HG03139 (cell line): ENCODE results near the gene TK1.
"Not testable (repeated sequence)": the region's sequence is repeated elsewhere in the genome, so short reads cannot be mapped to it uniquely, and the experiment has no call there.

Experiments used
- ATAC-seq: cut with Tn5 transposase; IDR thresholded peaks from one replicate; pipeline ENCODE4 v1.9.1; 2021; ENCODE audit not compliant: unreplicated experiment

TK1 gene

GRCh38 chr17:78180083-78180482, 6.8 kb downstream of the TK1 start:
- ATAC-seq, result no peak

- ATAC-seq, result no peak
These were observed 7.5 kb downstream of the TK1 start for GRCh38 chr17:78179372-78179771.

DNA sequence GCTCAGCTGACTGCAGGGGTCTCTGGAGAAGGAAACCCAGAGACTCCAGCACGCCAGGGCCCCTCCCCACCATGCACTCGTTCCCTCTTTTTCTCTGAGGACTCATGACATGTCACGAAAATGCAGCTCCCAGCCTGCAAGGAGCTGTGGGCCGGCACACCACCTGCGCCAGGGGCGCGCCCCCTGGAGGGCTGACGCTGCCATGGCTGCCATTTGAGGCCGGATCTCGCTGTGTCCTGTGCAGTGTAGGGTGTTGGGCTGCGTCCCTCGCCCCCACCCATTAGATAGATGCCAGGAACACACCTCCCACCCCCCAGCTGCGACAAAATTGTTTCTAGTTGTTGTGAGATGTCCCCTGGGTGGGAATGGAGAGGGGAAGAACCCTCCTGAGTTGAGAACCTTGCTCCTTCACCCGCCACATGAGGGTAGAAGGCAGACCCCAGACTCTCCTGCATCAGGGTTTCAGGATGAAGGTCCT, 10.3 kb downstream of the TK1 start:
- no peak for ATAC-seq

GRCh38 chr17:78175643-78175981, 11.2 kb downstream of the TK1 start:
- no peak for ATAC-seq

DNA sequence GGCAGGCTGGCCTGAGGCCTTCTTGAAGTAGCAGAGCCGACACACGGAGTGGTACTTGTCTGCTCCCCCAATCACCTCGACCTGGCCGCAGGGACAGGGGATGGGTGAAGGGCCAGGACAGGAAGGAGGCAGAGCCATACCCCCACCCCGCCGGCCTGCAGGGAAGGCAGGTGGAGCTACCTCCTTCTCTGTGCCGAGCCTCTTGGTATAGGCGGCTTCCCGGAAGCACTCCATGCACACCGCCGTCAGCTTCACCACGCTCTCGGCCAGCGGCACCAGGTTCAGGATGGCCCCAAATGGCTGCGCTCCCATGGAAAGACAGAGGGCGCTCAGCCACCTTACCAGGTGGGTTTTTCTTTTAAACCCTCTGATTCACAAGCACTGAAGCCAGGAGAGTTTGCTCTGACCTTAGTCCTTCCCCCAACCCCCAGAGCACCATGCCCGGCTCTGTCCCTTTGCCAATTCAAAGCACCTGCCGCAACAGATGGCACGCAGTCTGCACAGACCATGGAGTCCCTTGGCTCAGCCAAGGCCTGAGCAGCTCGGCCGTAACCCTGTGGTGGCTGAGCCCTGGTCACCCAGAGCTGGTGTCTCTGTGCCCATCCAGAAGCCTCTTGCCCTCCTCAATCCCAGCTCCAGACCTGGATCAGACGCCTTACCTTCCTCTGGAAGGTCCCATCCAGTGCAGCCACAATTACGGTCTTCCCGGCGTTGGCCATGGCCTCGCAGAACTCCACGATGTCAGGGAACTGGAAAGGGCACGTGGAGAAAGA, 11.8 kb downstream of the TK1 start:
- ATAC-seq, result no peak

GRCh38 chr17:78174346-78174869, 12.4 kb downstream of the TK1 start:
- ATAC-seq, result no peak

GRCh38 chr17:78173097-78173715, 13.6 kb downstream of the TK1 start:
- no peak for ATAC-seq

- ATAC-seq, result no peak
These were observed 14.4 kb downstream of the TK1 start for GRCh38 chr17:78172249-78173051.

GRCh38 chr17:78171591-78172248, 15.1 kb downstream of the TK1 start:
- ATAC-seq, result not testable (repeated sequence)

GRCh38 chr17:78170692-78171590, 15.9 kb downstream of the TK1 start:
- no peak for ATAC-seq

DNA sequence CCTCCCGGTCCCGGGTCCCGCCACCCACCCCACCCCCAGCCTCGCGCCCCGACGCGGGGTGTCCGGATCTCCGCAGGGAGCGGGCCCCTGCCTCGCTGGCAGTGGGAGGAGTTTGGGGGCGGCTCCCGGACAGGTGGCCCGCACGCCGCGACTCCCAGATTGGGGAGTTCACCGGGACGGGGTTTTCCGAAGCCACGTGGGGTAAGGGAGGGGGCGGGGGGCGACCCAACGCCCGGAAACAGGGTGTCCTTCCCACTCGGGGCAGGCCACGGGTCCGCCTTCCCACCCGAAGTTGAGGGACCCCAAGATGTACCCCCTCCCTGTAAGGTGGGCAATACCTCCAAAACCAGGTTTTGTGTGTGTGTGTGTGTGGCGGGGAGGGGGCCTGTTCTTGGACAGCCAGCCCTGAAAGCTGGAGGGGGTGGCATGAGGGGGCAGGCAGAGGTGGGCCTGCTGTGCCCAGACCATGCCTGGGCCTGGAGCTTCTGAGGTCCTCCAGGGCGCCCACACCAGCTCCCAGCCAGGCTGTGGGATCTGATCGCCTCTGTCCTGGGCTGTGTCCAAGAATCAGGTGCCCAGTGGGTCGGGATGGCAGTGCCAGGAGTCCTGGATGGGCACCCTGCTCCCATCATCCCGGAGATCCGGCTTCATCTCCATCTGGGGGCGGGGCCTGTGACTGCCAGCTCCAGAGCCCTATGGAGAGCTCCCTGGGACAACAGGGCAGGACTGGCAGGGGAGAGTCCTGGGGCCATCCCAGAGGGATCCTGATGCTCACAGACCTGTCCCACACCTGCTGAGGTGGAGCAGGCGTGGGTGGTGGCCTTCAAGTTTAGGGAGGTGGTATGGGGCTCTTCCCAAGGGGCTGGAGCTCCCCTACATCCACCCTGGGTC, 17.7 kb downstream of the TK1 start:
- ATAC-seq, result peak; percentile 24

- ATAC-seq, result peak; percentile 46
These were observed 18.5 kb downstream of the TK1 start, which contains the start of gene SYNGR2 for GRCh38 chr17:78168242-78168902. TSS of gene SYNGR2 (plus strand) at chr17:78168581. CDS start at chr17:78168617, 36 bp downstream.

GRCh38 chr17:78166416-78166815, 20.4 kb downstream of the TK1 start:
- no peak for ATAC-seq

GRCh38 chr17:78164748-78165607, 21.9 kb downstream of the TK1 start:
- no peak for ATAC-seq

GRCh38 chr17:78163881-78164747, 22.7 kb downstream of the TK1 start:
- no peak for ATAC-seq

- no peak for ATAC-seq
These were observed 27.2 kb downstream of the TK1 start for GRCh38 chr17:78159575-78160158.
